ENCODE results near the gene SLC35G3.
"Not testable (repeated sequence)": the region's sequence is repeated elsewhere in the genome, so short reads cannot be mapped to it uniquely, and the experiment has no call there.

The SLC35G3 gene

GRCh38 chr17:35210741-35211140, 16.5 kb upstream of the SLC35G3 start:
- no peak for DNase-seq (ENCODE audit: low read depth, low spot score)

GRCh38 chr17:35202582-35202981, 8.4 kb upstream of the SLC35G3 start:
- not testable (repeated sequence) for DNase-seq (ENCODE audit: low read depth, low spot score)

GRCh38 chr17:35195062-35195461, 869 bp upstream of the SLC35G3 start:
- DNase-seq (ENCODE audit: low read depth, low spot score) = not testable (repeated sequence)

- no peak for DNase-seq (ENCODE audit: low read depth, low spot score)
These were observed 1.5 kb downstream of the SLC35G3 start for GRCh38 chr17:35192708-35193107.

- no peak for DNase-seq (ENCODE audit: low read depth, low spot score)
These were observed 3.0 kb downstream of the SLC35G3 start for GRCh38 chr17:35191001-35191695.

GRCh38 chr17:35189291-35189690, 4.9 kb downstream of the SLC35G3 start:
- no peak for DNase-seq (ENCODE audit: low read depth, low spot score)

- DNase-seq (ENCODE audit: low read depth, low spot score) = no peak
These were observed 6.1 kb downstream of the SLC35G3 start for GRCh38 chr17:35188111-35188510.

- DNase-seq (ENCODE audit: low read depth, low spot score) = no peak
These were observed 6.7 kb downstream of the SLC35G3 start for GRCh38 chr17:35187481-35187880.

- DNase-seq (ENCODE audit: low read depth, low spot score) = no peak
These were observed 8.3 kb downstream of the SLC35G3 start for GRCh38 chr17:35185849-35186248.

- DNase-seq (ENCODE audit: low read depth, low spot score) = no peak
These were observed 9.9 kb downstream of the SLC35G3 start for GRCh38 chr17:35184274-35184673.

GRCh38 chr17:35183332-35183731, 10.9 kb downstream of the SLC35G3 start:
- DNase-seq (ENCODE audit: low read depth, low spot score) = no peak

GRCh38 chr17:35179379-35179778, 14.8 kb downstream of the SLC35G3 start:
- DNase-seq (ENCODE audit: low read depth, low spot score) = not testable (repeated sequence)

GRCh38 chr17:35176897-35177296, 17.3 kb downstream of the SLC35G3 start:
- no peak for DNase-seq (ENCODE audit: low read depth, low spot score)

GRCh38 chr17:35175638-35176415, 18.4 kb downstream of the SLC35G3 start:
- DNase-seq (ENCODE audit: low read depth, low spot score) = no peak

- no peak for DNase-seq (ENCODE audit: low read depth, low spot score)
These were observed 19.3 kb downstream of the SLC35G3 start for GRCh38 chr17:35174835-35175334.

GRCh38 chr17:35172321-35172720, 21.9 kb downstream of the SLC35G3 start:
- not testable (repeated sequence) for DNase-seq (ENCODE audit: low read depth, low spot score)

- no peak for DNase-seq (ENCODE audit: low read depth, low spot score)
These were observed 22.4 kb downstream of the SLC35G3 start for GRCh38 chr17:35171834-35172233.

GRCh38 chr17:35170968-35171771, 23.0 kb downstream of the SLC35G3 start:
- no peak for DNase-seq (ENCODE audit: low read depth, low spot score)

GRCh38 chr17:35169835-35170363, 24.3 kb downstream of the SLC35G3 start:
- no peak for DNase-seq (ENCODE audit: low read depth, low spot score)

GRCh38 chr17:35167666-35168065, 26.5 kb downstream of the SLC35G3 start:
- DNase-seq (ENCODE audit: low read depth, low spot score) = no peak

- no peak for DNase-seq (ENCODE audit: low read depth, low spot score)
These were observed 27.1 kb downstream of the SLC35G3 start for GRCh38 chr17:35167046-35167445.

- DNase-seq (ENCODE audit: low read depth, low spot score) = no peak
These were observed 27.7 kb downstream of the SLC35G3 start for GRCh38 chr17:35166526-35166925.

Data from activated CD4-positive, CD25-positive, alpha-beta regulatory T cell treated with anti-CD3 and anti-CD28 coated beads, Interleukin-2, amount 50 U/mL, for 16 hours (primary cell).